Glomerular visceral epithelial cell (primary cell): ENCODE data around the gene ATP13A1.
A peak's percentile ranks its signal among the peaks of the same experiment; 100 is the strongest.
"Not testable (repeated sequence)": the region's sequence is repeated elsewhere in the genome, so short reads cannot be mapped to it uniquely, and the experiment has no call there.

Experiments used
- DNase-seq: peaks from one replicate; pipeline ENCODE4 v3.0.0-alpha.2; 2016; ENCODE audit errors: extremely low spot score

The ATP13A1 gene

DNA sequence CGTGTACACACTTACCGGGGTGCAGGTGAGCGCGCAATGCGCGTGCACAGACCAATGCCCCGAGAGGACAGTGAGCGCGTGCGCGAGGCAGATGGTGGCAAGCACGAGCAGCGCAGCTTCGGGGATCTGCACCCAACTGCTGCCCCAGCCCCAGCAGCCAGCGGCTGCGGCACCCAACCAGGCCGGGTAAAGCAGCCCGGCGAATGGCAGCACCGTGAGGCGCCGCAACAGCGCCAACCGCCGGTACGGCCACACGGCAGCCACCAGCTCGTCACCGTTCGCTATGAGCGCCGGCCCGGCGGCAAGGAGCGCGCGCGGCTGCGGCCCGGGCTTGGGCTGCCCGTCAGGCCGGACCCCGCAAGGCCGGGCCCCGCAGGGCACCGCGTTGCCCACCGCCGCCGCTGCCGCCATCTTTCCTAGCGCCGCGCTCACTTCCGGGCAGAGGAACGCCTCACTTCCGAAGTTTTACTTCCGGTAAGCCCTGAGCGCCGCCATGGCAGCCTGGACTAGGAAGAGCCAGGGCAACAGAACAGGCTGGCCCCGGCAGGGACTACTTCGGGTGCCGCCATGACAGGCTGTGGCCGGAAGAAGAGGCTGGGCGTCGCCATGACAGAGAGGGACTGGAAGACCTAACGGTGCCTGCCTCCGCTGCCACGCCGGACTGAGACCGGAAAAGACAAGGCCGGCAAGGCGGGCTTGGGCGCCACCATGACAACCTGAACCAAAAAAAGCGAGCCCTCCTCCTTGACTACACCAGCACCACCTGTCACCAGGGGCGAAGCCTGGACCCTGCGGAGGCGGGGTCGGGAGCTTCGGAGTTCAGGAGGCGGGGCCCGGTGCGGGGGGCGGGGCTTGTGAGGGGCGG lies at the start of gene ATP13A1:
TSS of gene ATP13A1 (minus strand) at position 421 of the 865 bp plus-strand sequence. CDS start at position 411, 10 bp downstream.
- peak; percentile 97 for DNase-seq

DNA sequence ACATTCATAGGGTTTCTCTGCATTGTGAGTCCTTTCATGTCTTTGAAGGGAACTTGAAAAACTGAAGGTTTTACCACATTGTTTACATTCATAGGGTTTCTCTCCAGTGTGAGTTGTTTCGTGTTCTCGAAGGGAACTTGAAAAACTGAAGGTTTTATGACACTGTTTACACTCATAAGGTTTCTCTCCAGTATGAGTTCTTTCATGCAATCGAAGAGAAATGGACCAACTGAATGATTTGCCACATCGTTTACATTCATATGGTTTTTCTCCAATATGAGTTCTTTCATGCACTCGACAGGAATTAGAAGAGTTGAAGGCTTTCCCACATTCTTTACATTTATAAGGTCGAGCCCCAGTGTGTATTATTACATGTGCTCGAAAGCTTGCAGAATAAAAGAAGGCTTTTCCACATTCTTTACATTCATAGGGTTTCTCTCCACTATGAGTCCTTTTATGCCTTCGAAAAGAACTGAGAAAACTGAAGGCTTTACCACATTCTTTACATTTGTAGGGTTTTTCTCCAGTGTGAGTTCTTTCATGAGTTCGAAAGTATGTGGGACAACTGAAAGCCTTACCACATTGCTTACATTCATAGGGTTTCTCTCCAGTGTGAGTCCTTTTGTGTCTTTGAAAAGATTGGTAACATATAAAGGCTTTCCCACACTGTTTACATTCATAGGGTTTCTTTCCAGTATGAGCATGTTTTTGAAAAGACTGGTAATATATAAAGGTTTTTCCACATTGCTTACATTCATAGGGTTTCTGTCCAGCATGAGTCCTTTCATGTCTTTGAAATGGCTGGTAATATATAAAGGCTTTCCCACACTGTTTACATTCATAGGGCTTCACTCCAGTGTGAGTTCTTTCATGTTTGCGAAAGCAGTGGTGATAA lies 48.7 kb upstream of the ATP13A1 start:
- no peak for DNase-seq

DNA sequence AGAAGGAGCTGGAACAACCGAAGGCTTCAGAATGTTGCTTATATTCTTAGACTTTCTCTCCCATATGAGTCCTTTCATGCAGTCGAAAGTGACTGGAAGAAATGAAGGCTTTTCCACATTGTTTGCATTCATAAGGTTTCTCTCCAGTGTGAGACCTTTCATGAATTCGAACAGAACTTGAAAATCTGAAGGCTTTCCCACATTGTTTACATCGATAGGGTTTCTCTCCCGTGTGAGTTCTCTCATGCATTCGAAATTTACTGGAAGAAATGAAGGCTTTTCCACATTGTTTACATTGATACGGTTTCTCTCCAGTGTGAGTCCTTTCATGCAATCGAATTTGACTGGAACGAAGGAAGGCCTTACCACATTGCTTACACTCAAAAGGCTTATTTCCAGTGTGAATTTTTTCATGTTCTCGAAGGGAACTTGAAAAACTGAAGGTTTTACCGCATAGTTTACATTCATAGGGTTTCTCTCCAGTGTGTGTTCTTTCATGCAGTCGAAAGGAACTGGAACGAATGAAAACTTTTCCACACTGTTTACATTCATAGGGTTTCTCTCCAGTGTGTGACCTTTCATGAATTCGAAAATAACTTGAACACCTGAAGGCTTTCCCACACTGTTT lies 47.9 kb upstream of the ATP13A1 start:
- DNase-seq = no peak

DNA sequence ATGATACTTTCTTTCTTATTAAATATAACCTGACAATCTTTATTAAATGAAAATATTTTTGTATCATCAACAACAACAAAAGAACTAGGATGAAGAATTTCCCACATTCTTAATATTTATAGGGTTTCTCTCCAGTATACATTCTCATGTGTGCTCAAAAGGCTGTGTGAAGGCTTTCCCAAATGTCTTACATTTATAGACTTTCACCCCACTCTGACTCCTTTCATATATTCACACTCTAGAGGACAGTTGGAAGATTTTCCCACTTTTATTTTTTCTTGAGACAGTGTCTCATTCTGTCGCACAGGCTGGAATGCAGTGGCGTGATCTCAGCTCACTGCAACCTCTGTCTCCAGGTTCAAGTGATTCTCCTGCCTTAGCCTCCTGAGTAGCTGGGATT lies 47.0 kb upstream of the ATP13A1 start:
- DNase-seq = no peak

DNA sequence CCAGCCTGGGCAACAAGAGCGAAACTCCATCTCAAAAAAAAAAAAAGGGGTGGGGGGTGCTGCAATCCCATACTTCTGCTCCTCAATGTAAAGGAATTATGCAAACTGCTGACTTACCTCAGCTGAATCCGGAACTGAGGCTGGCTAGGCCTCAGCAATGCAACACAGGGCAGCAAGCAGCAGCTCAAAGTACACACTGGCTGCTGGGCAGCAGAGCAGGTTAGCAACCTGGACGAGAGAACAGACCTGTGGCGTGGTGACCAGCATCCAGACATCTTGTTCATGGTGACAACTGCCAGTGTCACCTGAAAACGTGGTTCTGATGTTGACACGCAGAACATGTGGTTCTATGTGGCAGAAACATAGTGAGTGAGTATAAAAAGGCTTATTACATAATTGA lies 41.4 kb upstream of the ATP13A1 start:
- DNase-seq = no peak

DNA sequence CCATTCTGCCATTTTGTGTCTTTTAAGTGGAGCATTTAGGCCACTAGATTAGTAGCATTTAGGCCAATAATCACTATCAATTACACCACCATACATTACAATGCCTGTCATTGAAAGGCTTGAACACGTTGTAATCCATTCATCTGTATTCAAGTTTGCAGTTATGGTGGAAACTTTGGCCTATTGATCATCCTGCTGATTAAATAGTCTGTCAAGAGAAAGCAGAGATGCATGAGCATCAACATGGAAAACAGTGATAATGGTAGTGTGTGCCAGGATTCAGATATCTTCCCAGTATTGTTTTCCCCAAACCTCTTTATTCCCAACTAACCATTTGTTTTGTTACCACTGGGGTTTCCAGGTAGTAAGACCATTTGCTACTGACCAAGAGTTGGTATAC lies 37.0 kb upstream of the ATP13A1 start:
- not testable (repeated sequence) for DNase-seq

DNA sequence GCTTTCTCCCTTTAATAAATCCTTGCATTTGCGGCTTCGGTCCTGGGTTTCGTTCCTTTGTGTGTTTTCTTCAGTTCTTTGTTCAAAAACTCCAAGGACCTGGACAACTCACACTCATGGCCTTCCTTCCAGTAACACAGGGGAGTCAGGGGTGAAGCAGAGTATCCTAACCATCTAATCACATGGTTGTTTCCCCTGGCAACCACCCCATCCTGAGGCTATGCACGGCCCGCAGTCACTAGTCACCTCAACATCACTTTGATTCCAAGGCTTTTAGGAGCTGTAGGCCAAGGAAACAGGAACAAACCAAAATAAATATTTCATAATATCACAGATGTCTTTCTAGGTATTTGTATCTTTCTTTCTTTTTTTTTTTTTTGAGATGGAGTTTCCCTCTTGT lies 34.1 kb upstream of the ATP13A1 start:
- no peak for DNase-seq

DNA sequence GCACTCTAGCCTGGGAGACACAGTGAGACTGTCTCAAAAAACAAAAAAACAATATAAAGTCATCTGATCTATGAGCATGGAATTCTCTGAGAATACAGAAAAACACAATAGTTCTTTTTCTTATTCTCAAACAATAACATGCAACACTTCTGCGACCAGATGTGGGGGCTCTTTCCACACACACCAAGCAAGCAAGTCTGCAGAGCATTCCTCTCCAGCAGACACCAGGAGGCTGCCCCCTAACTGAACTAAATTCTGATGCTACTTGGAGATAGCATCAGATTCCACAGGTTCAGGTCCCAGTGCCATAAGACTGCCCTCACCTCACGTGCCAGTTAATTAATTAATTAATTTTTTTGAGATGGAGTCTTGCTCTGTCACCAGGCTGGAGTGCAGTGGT lies 32.9 kb upstream of the ATP13A1 start:
- no peak for DNase-seq

DNA sequence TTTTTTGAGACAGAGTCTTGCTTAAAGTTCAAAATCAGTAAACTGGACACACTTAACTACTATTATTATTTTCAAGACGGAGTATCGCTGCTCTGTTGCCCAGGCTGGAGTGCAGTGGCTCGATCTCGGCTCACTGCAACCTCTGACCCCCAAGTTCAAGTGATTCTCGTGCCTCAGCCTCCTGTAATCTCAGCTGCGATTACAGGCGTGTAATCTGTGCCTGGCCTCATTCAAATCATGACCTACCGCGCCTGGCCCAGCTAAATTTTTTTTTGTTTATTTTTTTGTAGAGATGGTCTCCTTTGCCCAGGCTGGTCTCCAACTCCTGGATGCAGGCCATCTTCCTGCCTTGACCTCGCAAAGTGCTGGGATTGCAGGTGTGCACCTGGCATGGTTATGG lies 28.2 kb upstream of the ATP13A1 start:
- DNase-seq = no peak

DNA sequence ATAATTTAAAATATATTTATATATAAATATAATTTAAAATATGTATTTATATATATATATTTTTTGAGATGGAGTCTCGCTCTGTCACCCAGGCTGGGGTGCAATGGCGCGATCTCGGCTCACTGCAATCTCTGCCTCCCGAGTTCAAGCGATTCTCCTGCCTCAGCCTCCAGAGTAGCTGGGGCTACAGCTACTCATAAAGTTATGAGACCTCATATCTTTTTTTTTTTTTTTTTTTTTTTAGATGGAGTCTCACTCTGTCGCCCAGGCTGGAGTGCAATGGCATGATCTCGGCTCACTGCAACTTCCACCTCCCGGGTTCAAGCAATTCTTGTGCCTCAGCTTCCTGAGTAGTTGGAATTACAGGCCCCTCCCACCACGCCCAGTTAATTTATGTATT lies 25.5 kb upstream of the ATP13A1 start:
- not testable (repeated sequence) for DNase-seq

DNA sequence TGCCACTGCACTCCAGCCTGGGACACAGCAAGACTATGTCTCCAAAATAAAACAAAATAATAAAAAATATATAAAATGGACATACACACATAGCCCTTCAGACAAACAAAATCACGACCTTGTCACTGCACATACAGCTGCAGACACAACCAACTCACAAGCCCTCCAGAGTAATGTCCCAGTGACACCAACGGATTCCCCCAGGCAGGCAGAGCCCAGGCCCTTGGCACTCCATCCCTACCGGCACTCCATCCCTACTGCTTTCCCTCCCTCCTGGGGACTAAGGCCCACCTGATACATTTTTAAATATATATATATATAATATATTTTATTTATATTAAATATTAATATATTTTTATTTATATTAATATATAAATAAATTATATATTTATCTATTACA lies 23.6 kb upstream of the ATP13A1 start:
- DNase-seq = no peak

DNA sequence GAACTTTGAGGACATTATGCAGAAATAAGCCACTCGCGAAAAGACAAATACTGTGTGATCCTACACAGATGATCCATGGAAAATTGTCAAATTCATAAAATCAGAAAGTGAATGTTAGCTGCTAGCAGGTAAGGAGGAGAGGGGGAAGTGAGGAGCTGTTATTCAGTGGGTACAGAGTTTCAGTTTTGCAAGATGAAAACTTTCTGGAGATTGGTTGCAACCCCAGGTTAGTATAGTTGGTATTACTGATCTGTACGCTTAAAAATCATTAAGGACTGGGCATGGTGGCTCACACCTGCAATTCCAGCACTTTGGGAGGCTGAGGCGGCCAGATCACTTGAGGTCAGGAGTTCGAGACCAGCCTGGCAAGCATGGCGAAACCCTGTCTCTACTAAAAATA lies 23.1 kb upstream of the ATP13A1 start:
- DNase-seq = no peak

DNA sequence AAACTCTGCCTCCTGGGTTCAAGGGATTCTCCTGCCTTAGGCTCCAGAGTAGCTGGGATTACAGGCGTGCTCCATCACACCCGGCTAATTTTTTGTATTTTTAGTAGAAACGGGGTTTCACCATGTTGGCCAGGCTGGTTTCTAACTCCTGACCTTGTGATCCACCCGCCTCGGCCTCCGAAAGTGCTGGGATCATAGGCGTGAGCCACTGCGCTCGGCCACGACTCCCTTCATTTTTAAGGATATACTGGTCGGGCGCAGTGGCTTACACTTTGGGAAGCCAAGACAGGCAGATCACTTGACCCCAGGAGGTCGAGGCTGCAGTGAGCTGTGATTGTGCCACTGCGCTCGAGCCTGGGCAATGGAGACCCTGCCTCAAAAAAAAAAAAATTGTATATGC lies 22.6 kb upstream of the ATP13A1 start:
- DNase-seq = not testable (repeated sequence)

DNA sequence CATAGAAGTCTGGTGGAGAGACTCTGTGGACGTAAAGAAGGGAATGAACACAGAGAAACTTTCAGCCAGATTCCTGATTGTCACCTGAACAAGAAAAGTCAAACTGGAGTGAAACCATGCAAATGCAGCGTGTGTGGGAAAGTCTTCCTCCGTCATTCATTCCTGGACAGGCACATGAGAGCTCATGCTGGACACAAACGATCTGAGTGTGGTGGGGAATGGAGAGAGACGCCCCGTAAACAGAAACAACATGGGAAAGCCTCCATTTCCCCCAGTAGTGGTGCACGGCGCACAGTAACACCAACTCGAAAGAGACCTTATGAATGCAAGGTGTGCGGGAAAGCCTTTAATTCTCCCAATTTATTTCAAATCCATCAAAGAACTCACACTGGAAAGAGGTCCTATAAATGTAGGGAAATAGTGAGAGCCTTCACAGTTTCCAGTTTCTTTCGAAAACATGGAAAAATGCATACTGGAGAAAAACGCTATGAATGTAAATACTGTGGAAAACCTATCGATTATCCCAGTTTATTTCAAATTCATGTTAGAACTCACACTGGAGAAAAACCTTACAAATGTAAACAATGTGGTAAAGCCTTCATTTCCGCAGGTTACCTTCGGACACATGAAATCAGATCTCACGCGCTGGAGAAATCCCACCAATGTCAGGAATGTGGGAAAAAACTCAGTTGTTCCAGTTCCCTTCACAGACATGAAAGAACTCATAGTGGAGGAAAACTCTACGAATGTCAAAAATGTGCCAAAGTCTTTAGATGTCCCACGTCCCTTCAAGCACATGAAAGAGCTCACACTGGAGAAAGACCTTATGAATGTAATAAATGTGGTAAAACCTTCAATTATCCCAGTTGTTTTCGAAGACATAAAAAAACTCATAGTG lies 15.9 kb upstream of the ATP13A1 start:
- no peak for DNase-seq

DNA sequence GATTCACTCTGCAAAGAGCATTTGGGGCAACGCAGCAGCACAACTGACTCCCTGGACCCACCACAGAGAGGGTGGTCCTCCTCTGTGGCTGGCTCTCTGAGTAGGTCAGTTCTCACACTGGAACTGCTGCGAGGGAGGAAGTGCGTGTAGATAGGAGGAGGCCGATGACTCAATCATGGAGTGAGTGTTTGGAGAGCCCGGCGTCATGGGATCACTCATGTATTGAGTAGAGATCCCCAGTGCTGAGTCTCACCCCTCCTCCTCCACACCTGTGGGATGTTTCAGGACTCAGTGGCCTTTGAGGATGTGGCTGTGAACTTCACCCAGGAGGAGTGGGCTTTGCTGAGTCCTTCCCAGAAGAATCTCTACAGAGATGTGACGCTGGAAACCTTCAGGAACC lies 14.1 kb upstream of the ATP13A1 start:
- DNase-seq = no peak

DNA sequence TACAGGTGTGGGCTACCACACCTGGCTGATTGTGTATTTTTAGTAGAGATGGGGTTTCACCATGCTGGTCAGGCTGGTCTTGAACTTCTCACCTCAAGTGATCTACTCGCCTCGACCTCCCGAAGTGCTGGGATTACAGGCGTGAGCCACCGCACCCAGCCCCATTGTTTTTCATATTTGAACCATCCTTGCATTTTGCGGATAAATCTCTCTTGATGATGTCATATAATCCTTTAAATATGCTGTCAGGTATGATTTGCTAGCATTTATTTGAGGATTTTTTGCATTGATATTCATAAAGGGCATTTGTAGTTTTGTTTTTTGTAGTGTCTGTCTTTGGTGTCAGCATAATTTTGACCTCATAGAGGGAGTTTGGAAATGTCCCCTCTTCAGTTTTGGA lies 10.8 kb upstream of the ATP13A1 start:
- DNase-seq = no peak

DNA sequence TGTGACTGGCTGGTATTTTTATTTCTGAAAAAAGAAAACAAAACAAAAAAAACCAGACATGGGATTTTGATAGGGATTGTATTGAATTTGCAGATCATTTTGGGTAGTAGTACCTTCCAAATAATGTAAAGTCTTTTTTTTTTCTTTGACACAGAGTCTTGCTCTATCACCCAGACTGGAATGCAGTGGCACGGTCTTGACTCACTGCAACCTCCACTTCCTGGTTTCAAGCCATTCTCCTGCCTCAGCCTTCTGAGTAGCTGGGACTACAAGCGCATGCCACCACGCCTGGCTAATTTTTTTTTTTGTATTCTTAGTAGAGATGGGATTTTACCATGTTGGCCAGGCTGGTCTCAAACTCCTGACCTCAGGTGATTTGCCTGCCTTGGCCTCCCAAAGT lies 9.3 kb upstream of the ATP13A1 start:
- no peak for DNase-seq

DNA sequence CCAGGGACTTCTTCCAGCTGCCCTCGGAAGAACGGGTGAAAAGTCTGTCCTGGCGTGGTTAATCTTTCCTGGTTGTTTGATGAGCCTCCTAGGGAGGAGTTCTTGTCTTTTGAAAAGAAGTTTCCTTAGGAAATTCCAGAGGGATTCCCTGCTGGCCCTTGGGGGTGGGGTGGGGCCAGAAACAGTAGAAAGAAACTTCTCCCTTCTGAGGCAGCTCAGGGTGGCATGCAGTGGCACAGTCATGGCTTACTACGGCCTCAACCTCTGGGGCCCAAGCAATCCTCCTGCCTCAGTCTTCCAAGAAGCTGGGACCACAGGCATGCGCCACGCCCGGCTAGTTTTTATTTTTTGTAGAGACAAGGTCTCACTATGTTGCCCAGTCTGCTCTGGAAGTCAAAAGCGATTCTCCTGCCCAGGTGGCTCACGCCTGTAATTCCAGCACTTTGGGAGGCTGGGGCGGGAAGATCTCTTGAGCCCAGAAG lies 6.6 kb upstream of the ATP13A1 start:
- DNase-seq = no peak

DNA sequence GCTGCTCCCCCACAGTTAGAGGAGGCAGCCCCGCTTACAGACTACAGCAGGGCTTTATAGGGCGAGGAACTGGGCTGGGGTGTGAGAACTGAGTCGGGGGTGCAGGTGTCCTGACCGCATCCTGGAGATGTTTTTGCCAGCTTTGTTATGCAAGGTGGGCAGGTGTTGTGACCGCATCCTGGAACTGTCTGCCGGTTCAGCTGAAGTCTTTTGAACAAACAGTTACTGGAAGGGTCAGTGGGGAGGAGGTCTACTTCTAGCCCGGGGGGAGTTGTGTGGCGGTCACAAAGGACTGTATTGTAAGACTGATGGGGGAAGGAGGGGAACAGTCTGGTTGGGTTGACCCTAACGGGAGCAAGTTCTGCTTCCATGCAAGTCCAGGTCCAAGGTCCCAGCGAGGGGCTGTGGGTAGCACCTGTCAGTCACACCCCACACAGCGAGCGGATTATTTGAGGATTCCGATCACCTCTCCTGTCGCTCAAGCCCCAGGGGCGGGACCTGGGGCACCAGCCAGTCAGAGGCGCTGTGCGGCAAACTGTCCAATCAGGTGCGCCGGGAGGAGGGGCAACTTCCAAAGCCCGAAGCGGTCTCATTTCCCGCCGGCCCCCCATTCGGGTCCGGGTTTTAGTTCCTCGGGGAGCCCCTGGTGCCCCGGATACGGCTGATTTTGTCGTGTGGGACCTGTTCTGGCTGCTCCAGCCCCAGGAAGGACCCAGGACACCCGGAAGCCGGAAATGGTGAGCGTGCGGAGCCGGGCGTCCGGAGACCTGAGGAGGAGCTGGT lies 4.9 kb upstream of the ATP13A1 start, which contains the start of gene ZNF101:
TSS of gene ZNF101 (plus strand) at position 610 of the 783 bp plus-strand sequence. CDS start at position 735, 125 bp downstream.
- peak; percentile 94 for DNase-seq

DNA sequence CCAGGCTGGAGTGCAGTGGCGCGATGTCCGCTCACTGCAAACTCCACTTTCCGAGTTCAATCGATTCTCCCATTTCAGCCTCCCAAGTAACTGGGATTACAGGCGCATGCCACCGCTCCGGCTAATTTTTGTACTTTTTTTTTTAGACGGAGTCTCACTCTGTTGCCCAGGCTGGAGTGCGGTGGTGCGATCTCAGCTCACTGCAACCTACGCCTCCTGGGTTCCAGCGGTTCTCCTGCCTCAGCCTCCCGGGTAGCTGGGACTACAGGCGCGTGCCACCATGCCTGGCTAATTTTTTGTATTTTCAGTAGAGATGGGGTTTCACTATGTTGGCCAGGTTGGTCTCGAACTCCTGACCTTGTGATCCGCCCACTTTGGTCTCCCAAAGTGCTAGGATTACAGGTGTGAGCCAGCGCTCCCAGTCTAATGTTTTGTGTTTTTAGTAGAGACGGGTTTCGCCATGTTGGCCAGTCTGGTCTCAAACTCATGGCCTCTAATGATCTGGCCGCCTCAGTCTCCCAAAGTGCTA lies 2.0 kb upstream of the ATP13A1 start:
- DNase-seq = not testable (repeated sequence)
